Astrocyte (in vitro differentiated cells and primary cell): ENCODE data around the gene UNC5C. TPM values are rescaled to one million over a fixed set of nuclear protein-coding genes. Genes with fewer than 3 reads are reported as not detected.

Experiments used
- DNase-seq: peaks from one replicate; pipeline ENCODE4 v3.0.0-alpha.2; 2010; ENCODE audit warnings: low read depth
- FAIRE-seq: peaks from 2 replicates; lab custom pipeline; 2011; peaks lifted over from hg19 to GRCh38; lab: Jason Lieb, UNC
- H2AFZ ChIP-seq: 2 replicates; pipeline ENCODE4 v1.6.0; 2012; ENCODE audit warnings: low read depth, low read length, inconsistent platforms
- H3K27ac ChIP-seq: 2 replicates; pipeline ENCODE4 v1.5.1; 2011; ENCODE audit warnings: low read depth, low read length, inconsistent platforms
- H3K27me3 ChIP-seq: 2 replicates; pipeline ENCODE4 v1.6.0; 2011; ENCODE audit warnings: low read length, inconsistent platforms; ENCODE audit not compliant: insufficient read depth
- H3K36me3 ChIP-seq: 2 replicates; pipeline ENCODE4 v1.5.1; 2011; ENCODE audit warnings: low read length, inconsistent platforms; ENCODE audit not compliant: insufficient read depth
- H3K4me1 ChIP-seq: 2 replicates; pipeline ENCODE4 v1.5.1; 2011; ENCODE audit warnings: low read length, inconsistent platforms; ENCODE audit not compliant: insufficient read depth
- H3K4me2 ChIP-seq: 2 replicates; pipeline ENCODE4 v1.6.0; 2012; ENCODE audit warnings: low read length, inconsistent platforms
- H3K4me3 ChIP-seq: 2 replicates; pipeline ENCODE4 v1.5.1; 2011; ENCODE audit warnings: low read depth, mild to moderate bottlenecking, low read length, inconsistent platforms; ENCODE audit not compliant: insufficient read depth
- H3K79me2 ChIP-seq: 2 replicates; pipeline ENCODE4 v1.6.0; 2012; ENCODE audit warnings: mild to moderate bottlenecking, low read length, inconsistent platforms; ENCODE audit not compliant: insufficient read depth
- H3K9ac ChIP-seq: 2 replicates; pipeline ENCODE4 v1.6.0; 2012; ENCODE audit warnings: mild to moderate bottlenecking, low read length, inconsistent platforms
- H3K9me3 ChIP-seq: 2 replicates; pipeline ENCODE4 v1.5.1; 2012; ENCODE audit warnings: low read depth, mild to moderate bottlenecking, low read length, inconsistent platforms; ENCODE audit not compliant: insufficient read depth
- H4K20me1 ChIP-seq: 2 replicates; pipeline ENCODE4 v1.6.0; 2012; ENCODE audit warnings: low read length, inconsistent platforms; ENCODE audit not compliant: insufficient read depth
- H3K27ac Mint-ChIP-seq: one replicate; pipeline ENCODE4 v1.8.0; 2021; ENCODE audit warnings: mild to moderate bottlenecking, mixed read lengths; ENCODE audit not compliant: unreplicated experiment
- H3K27me3 Mint-ChIP-seq: one replicate; pipeline ENCODE4 v1.8.0; 2021; ENCODE audit warnings: low read depth, mixed read lengths; ENCODE audit not compliant: unreplicated experiment
- H3K36me3 Mint-ChIP-seq: one replicate; pipeline ENCODE4 v1.8.0; 2021; ENCODE audit warnings: low read depth, mixed read lengths; ENCODE audit not compliant: unreplicated experiment
- H3K4me1 Mint-ChIP-seq: one replicate; pipeline ENCODE4 v1.8.0; 2021; ENCODE audit warnings: low read depth, mixed read lengths; ENCODE audit not compliant: unreplicated experiment
- H3K4me3 Mint-ChIP-seq: one replicate; pipeline ENCODE4 v1.8.0; 2021; ENCODE audit warnings: mild to moderate bottlenecking, moderate library complexity, mixed read lengths; ENCODE audit not compliant: unreplicated experiment
- H3K9me3 Mint-ChIP-seq: one replicate; pipeline ENCODE4 v1.8.0; 2021; ENCODE audit warnings: mild to moderate bottlenecking, mixed read lengths; ENCODE audit not compliant: unreplicated experiment
- EZH2 ChIP-seq: IDR thresholded peaks from 2 replicates; pipeline ENCODE4 v1.6.1; 2012; ENCODE audit warnings: mild to moderate bottlenecking, low read length, inconsistent platforms; ENCODE audit not compliant: insufficient read depth
- total RNA-seq: library from RNA; stranded (reverse); gene quantifications from 2 replicates; pipeline ENCODE4 v1.2.1, GENCODE V29; 2021
- TF ChIP-seq, protein P1 (sequence below): IDR thresholded peaks from 2 replicates; pipeline ENCODE4 v1.5.1; 2011; ENCODE audit warnings: low read depth, mild to moderate bottlenecking, inconsistent platforms, low read length, moderate library complexity; ENCODE audit not compliant: insufficient read depth

UNC5C gene
- total RNA-seq, 1 donor from 2014 or later, result 3.1 TPM

- FAIRE-seq, result no peak
- Histone ChIP-seq H3K4me1 (no peaks in the 10 kb centered on the region), H3K27me3 (no peaks in the 10 kb centered on the region), H4K20me1 (no peaks in the 10 kb centered on the region), H2AFZ (no peak overlapping the region), H3K36me3 (no peaks in the 10 kb centered on the region), H3K27ac (no peak overlapping the region), H3K4me3 (no peak overlapping the region), H3K9ac (no peak overlapping the region), H3K4me2 (no peak overlapping the region), H3K79me2 (no peaks in the 10 kb centered on the region), H3K9me3 (no peaks in the 10 kb centered on the region)
- H3K4me3 Mint-ChIP-seq, result no peak overlapping the region
- H3K27me3 Mint-ChIP-seq, result no peaks in the 10 kb centered on the region
- no peak for TF ChIP-seq EZH2
- TF ChIP-seq, protein P1, sequence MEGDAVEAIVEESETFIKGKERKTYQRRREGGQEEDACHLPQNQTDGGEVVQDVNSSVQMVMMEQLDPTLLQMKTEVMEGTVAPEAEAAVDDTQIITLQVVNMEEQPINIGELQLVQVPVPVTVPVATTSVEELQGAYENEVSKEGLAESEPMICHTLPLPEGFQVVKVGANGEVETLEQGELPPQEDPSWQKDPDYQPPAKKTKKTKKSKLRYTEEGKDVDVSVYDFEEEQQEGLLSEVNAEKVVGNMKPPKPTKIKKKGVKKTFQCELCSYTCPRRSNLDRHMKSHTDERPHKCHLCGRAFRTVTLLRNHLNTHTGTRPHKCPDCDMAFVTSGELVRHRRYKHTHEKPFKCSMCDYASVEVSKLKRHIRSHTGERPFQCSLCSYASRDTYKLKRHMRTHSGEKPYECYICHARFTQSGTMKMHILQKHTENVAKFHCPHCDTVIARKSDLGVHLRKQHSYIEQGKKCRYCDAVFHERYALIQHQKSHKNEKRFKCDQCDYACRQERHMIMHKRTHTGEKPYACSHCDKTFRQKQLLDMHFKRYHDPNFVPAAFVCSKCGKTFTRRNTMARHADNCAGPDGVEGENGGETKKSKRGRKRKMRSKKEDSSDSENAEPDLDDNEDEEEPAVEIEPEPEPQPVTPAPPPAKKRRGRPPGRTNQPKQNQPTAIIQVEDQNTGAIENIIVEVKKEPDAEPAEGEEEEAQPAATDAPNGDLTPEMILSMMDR, result no peak
- H3K27ac Mint-ChIP-seq, result no peak overlapping the region
- DNase-seq, result no peak
- no peaks in the 10 kb centered on the region for H3K36me3 Mint-ChIP-seq
- no peaks in the 10 kb centered on the region for H3K9me3 Mint-ChIP-seq
- H3K4me1 Mint-ChIP-seq, result peaks cover 6% of the 10 kb centered on the region
Measured at GRCh38 chr4:95462921-95463320, 85.9 kb downstream of the UNC5C start.

- Histone ChIP-seq H3K4me2 (no peak overlapping the region), H3K4me3 (no peak overlapping the region), H2AFZ (no peak overlapping the region), H3K9me3 (no peaks in the 10 kb centered on the region), H4K20me1 (no peaks in the 10 kb centered on the region), H3K36me3 (no peaks in the 10 kb centered on the region), H3K9ac (no peak overlapping the region), H3K79me2 (no peaks in the 10 kb centered on the region), H3K27me3 (no peaks in the 10 kb centered on the region), H3K27ac (no peak overlapping the region), H3K4me1 (no peaks in the 10 kb centered on the region)
- no peak overlapping the region for H3K4me3 Mint-ChIP-seq
- no peaks in the 10 kb centered on the region for H3K4me1 Mint-ChIP-seq
- no peaks in the 10 kb centered on the region for H3K36me3 Mint-ChIP-seq
- TF ChIP-seq EZH2, result no peak
- TF ChIP-seq, protein P1, result no peak
- no peaks in the 10 kb centered on the region for H3K9me3 Mint-ChIP-seq
- no peak for DNase-seq
- H3K27ac Mint-ChIP-seq, result no peak overlapping the region
- no peak for FAIRE-seq
- no peaks in the 10 kb centered on the region for H3K27me3 Mint-ChIP-seq
Measured at GRCh38 chr4:95457353-95457752, 91.4 kb downstream of the UNC5C start.

- Histone ChIP-seq H3K79me2 (no peaks in the 10 kb centered on the region), H3K4me3 (no peak overlapping the region), H3K9me3 (no peaks in the 10 kb centered on the region), H3K9ac (no peak overlapping the region), H3K36me3 (no peaks in the 10 kb centered on the region), H3K4me1 (no peaks in the 10 kb centered on the region), H2AFZ (no peak overlapping the region), H3K27me3 (no peaks in the 10 kb centered on the region), H3K27ac (no peak overlapping the region), H3K4me2 (no peak overlapping the region), H4K20me1 (no peaks in the 10 kb centered on the region)
- H3K27me3 Mint-ChIP-seq, result no peaks in the 10 kb centered on the region
- H3K9me3 Mint-ChIP-seq, result no peaks in the 10 kb centered on the region
- DNase-seq (no peak), FAIRE-seq (no peak)
- no peak for TF ChIP-seq EZH2
- TF ChIP-seq, protein P1, result no peak
- H3K36me3 Mint-ChIP-seq, result no peaks in the 10 kb centered on the region
- no peak overlapping the region for H3K4me3 Mint-ChIP-seq
- no peak overlapping the region for H3K27ac Mint-ChIP-seq
- H3K4me1 Mint-ChIP-seq, result peaks cover 1% of the 10 kb centered on the region
Measured at GRCh38 chr4:95450294-95450693, 98.5 kb downstream of the UNC5C start.
